ENCODE results near the gene INSM1. TPM values are rescaled to one million over a fixed set of nuclear protein-coding genes. Genes with fewer than 3 reads are reported as not detected.

INSM1 gene
- total and polyA plus RNA-seq, 2 donors (not counting 1 experiment from before 2014, with no cell fraction given), result not detected

GRCh38 chr20:20358801-20359200 is 9.1 kb upstream of the INSM1 start:
- no peaks in the 10 kb centered on the region for H4K20me1 ChIP-seq (ENCODE audit: control insufficient read depth, extremely low read depth, insufficient read depth, low read length)
- H3K9ac ChIP-seq (ENCODE audit: insufficient read depth, low read length), result no peak overlapping the region
- no peak overlapping the region for H3K4me2 ChIP-seq (ENCODE audit: extremely low read depth, insufficient read depth, low read length)
- no peak overlapping the region for H2AFZ ChIP-seq (ENCODE audit: low read length)
- no peak overlapping the region for H3K27ac ChIP-seq (ENCODE audit: insufficient read depth, low read length)
- no peak for DNase-seq (ENCODE audit: low read depth in 2 of 2)
- no peaks in the 10 kb centered on the region for H3K4me1 ChIP-seq (ENCODE audit: control insufficient read depth, extremely low read depth, insufficient read depth, low read length)
- peaks cover 28% of the 10 kb centered on the region for H3K27me3 ChIP-seq (ENCODE audit: control insufficient read depth, insufficient read depth, low read length)
- H3K79me2 ChIP-seq (ENCODE audit: control insufficient read depth, insufficient read depth, low read length), result no peaks in the 10 kb centered on the region
- no peak for TF ChIP-seq CTCF (conservative IDR thresholded peaks at IDR 0.05 in 1 of 2, IDR thresholded peaks at IDR 0.05 in 1 of 2; ENCODE audit: low read depth in 1 of 2, low read length in 2 of 2)
- no peak for TF ChIP-seq EZH2 (IDR thresholded peaks at IDR 0.05; ENCODE audit: low read length, missing control alignments)
- H3K36me3 ChIP-seq (ENCODE audit: control insufficient read depth, insufficient read depth, low read length), result no peaks in the 10 kb centered on the region
- H3K4me3 ChIP-seq (replicated peaks in 1 of 4; ENCODE audit: control extremely low read depth in 1 of 4, insufficient read depth in 1 of 4, low read depth in 3 of 4, low read length in 4 of 4), result no peak overlapping the region
- no peaks in the 10 kb centered on the region for H3K9me3 ChIP-seq (ENCODE audit: control insufficient read depth, insufficient read depth, low read depth, low read length)

GRCh38 chr20:20359628-20360027 is 8.3 kb upstream of the INSM1 start:
- no peaks in the 10 kb centered on the region for H3K4me1 ChIP-seq (ENCODE audit: control insufficient read depth, extremely low read depth, insufficient read depth, low read length)
- H3K27ac ChIP-seq (ENCODE audit: insufficient read depth, low read length), result no peak overlapping the region
- peaks cover 37% of the 10 kb centered on the region for H3K27me3 ChIP-seq (ENCODE audit: control insufficient read depth, insufficient read depth, low read length)
- DNase-seq (ENCODE audit: low read depth in 2 of 2), result no peak
- H4K20me1 ChIP-seq (ENCODE audit: control insufficient read depth, extremely low read depth, insufficient read depth, low read length), result no peaks in the 10 kb centered on the region
- no peak overlapping the region for H3K9ac ChIP-seq (ENCODE audit: insufficient read depth, low read length)
- no peak overlapping the region for H2AFZ ChIP-seq (ENCODE audit: low read length)
- H3K4me2 ChIP-seq (ENCODE audit: extremely low read depth, insufficient read depth, low read length), result no peak overlapping the region
- H3K4me3 ChIP-seq (replicated peaks in 1 of 4; ENCODE audit: control extremely low read depth in 1 of 4, insufficient read depth in 1 of 4, low read depth in 3 of 4, low read length in 4 of 4), result no peak overlapping the region
- H3K9me3 ChIP-seq (ENCODE audit: control insufficient read depth, insufficient read depth, low read depth, low read length), result no peaks in the 10 kb centered on the region
- TF ChIP-seq EZH2 (IDR thresholded peaks at IDR 0.05; ENCODE audit: low read length, missing control alignments), result no peak
- TF ChIP-seq CTCF (conservative IDR thresholded peaks at IDR 0.05 in 1 of 2, IDR thresholded peaks at IDR 0.05 in 1 of 2; ENCODE audit: low read depth in 1 of 2, low read length in 2 of 2), result no peak
- H3K36me3 ChIP-seq (ENCODE audit: control insufficient read depth, insufficient read depth, low read length), result no peaks in the 10 kb centered on the region
- no peaks in the 10 kb centered on the region for H3K79me2 ChIP-seq (ENCODE audit: control insufficient read depth, insufficient read depth, low read length)

GRCh38 chr20:20360464-20360863 is 7.4 kb upstream of the INSM1 start:
- no peaks in the 10 kb centered on the region for H3K79me2 ChIP-seq (ENCODE audit: control insufficient read depth, insufficient read depth, low read length)
- H3K4me2 ChIP-seq (ENCODE audit: extremely low read depth, insufficient read depth, low read length), result no peak overlapping the region
- H3K9ac ChIP-seq (ENCODE audit: insufficient read depth, low read length), result no peak overlapping the region
- no peaks in the 10 kb centered on the region for H4K20me1 ChIP-seq (ENCODE audit: control insufficient read depth, extremely low read depth, insufficient read depth, low read length)
- no peaks in the 10 kb centered on the region for H3K9me3 ChIP-seq (ENCODE audit: control insufficient read depth, insufficient read depth, low read depth, low read length)
- H3K27ac ChIP-seq (ENCODE audit: insufficient read depth, low read length), result no peak overlapping the region
- no peak overlapping the region for H3K4me3 ChIP-seq (replicated peaks in 1 of 4; ENCODE audit: control extremely low read depth in 1 of 4, insufficient read depth in 1 of 4, low read depth in 3 of 4, low read length in 4 of 4)
- no peaks in the 10 kb centered on the region for H3K36me3 ChIP-seq (ENCODE audit: control insufficient read depth, insufficient read depth, low read length)
- H2AFZ ChIP-seq (ENCODE audit: low read length), result no peak overlapping the region
- DNase-seq (ENCODE audit: low read depth in 2 of 2), result peak; percentile 53 to 71
- no peaks in the 10 kb centered on the region for H3K4me1 ChIP-seq (ENCODE audit: control insufficient read depth, extremely low read depth, insufficient read depth, low read length)
- TF ChIP-seq EZH2 (IDR thresholded peaks at IDR 0.05; ENCODE audit: low read length, missing control alignments) (no peak), CTCF (conservative IDR thresholded peaks at IDR 0.05 in 1 of 2, IDR thresholded peaks at IDR 0.05 in 1 of 2; ENCODE audit: low read depth in 1 of 2, low read length in 2 of 2) (peak; percentile 80 to 92)
- peaks cover 45% of the 10 kb centered on the region for H3K27me3 ChIP-seq (ENCODE audit: control insufficient read depth, insufficient read depth, low read length)
